ENCODE measurements around the gene TRAIP. TPM values are rescaled to one million over a fixed set of nuclear protein-coding genes. Genes with fewer than 3 reads are reported as not detected.
A peak's percentile ranks its signal among the peaks of the same experiment; 100 is the strongest.
"Not testable (repeated sequence)": the region's sequence is repeated elsewhere in the genome, so short reads cannot be mapped to it uniquely, and the experiment has no call there.

The TRAIP gene
- total RNA-seq, 2 donors from 2014 or later = 1.4 to 1.7 TPM

DNA sequence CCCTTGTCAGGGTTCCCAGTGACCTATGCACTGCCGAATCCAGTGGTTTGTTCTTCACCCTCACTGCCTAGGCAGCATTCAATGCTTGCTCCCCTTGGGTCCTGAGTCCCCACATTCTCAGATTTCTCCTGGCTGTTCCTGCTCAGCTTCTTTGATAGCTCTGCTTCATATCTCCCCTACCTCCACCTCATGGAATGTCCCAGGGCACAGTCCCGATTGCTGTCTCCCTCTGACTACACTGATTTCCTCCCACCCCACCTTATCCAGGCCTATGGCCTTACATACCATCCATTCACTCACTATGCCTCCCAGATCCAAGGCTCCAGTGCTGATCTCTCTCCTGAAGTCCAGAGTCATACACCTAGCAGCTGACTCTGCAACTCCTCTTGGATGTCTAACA is 55.2 kb downstream of the TRAIP start:
- DNase-seq = no peak
- intact Hi-C loops (cut with DNase I) = loop anchor here in 1 of 2 donors (5.0 kb wide), 1 partner anchor 41 kb away; no protein-coding TSS in a partner anchor
- no peak for ATAC-seq

DNA sequence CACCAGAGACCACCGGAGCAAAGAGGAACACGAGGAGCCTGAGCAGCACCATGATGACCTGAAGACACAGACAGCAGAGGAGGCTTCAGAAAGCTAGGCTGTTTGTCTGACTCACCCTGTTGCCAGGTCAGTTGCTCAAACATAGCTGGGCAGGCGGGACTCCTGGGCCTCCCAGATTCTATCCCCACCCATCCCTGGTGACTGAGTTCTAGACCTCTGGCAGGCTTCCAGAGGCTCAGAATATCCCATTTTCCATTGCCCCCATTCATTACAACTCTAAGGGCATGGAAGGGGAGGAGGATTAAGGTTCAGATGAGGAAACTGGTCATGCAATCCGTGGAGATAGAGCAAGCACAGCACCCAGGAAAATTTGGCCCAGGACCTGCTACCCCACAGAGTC is 56.6 kb downstream of the TRAIP start, which contains the start of gene CDHR4:
Gene CDHR4 (minus strand): TSS at position 113 of the 400 bp plus-strand sequence. CDS start 61 bp downstream, at position 52.
- peak; percentile 64 for DNase-seq
- peak in 1 of 2 donors; percentile 11 for ATAC-seq
- intact Hi-C loops (cut with DNase I) = loop anchor here in 1 of 2 donors (5.0 kb wide), 1 partner anchor 43 kb away; no protein-coding TSS in a partner anchor

DNA sequence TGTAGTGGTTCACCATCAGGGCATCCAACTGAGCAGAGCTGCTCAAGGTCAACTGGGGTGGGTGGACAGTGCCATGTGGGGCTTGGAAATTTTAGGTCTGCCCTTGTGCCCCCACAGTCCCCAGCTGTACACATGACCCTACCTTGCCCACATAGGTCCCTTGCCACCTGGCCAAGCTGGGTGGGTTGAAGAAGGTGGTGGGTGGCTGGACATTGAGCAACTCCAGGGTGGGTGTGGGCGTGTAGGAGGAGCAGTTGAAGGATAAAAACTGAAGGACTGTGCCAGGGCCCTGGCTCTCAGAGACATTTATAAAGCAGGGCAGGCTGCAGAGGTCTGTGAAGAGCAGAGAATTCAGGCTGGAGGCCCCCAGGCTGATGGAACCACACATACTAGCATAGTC is 57.3 kb downstream of the TRAIP start:
- ATAC-seq (no peak), DNase-seq (no peak)
- intact Hi-C loops (cut with DNase I) = no loop called here

DNA sequence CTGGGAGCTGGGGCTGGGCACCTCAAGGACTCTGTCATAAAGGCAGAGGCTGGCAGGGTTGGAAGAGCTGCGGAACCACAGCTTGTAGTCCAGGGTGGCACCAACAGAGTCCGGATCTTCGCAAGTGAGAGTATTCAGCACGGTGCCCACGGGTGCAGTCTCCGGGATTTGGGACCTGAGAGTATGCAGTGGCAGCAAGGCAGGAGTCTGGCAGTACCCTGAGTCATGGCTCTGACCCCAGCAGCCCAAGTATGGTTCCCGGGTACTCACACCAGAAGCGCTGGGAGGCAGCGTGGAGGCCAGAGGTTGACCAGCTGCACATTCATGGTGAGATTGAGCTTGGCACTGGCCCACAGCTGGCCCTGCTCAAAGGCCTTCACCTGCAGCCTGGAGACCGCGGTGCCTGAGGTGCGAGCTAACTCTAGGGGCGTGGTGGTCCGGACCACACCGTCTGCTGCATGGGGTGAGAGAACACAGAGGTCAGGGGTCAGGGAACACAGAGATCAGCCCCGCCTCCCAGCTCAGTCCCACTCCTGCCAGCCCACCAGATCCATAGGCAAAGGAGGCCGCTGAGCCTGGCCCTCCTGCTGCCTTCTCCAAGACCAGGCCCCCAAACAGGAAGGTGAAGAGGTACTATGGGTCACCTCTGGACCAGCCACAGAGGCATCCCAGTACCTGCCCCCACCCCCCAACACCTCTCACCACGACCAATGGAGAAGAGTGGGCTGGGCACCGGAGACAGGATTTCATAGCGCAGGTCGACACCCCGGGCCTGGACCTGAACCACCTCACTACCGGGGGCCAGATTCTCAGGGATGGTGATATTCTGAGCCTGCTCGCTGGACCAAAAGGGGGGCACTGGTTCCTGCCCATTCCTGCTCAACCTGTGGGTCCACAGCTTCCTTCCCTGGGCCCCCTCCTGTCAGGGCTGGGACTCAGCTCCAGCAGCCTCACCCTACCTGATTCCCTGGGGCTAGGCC is 61.1 kb downstream of the TRAIP start:
- DNase-seq (no peak), ATAC-seq (no peak)
- intact Hi-C loops (cut with DNase I) = no loop called here

DNA sequence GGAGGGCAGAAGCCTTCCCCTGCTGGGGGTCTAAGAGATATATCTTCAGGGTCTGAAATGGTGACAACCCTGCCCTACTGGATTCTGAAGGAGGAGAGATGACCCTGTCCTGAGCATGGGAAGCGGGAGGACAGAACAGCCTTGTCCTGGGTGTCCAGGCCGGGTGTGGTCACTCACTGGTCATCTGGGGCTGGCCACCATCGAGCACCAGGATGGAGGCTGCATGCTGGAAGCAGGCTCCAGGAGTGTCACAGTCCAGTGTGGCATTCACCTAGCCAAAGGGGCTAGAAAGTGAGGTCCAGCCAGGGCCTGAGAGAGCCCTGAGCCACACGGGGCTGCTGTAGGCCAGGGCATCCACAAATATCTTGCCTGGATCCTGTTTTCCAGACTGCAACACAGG is 61.9 kb downstream of the TRAIP start:
- ATAC-seq = no peak
- no peak for DNase-seq
- intact Hi-C loops (cut with DNase I) = no loop called here

DNA sequence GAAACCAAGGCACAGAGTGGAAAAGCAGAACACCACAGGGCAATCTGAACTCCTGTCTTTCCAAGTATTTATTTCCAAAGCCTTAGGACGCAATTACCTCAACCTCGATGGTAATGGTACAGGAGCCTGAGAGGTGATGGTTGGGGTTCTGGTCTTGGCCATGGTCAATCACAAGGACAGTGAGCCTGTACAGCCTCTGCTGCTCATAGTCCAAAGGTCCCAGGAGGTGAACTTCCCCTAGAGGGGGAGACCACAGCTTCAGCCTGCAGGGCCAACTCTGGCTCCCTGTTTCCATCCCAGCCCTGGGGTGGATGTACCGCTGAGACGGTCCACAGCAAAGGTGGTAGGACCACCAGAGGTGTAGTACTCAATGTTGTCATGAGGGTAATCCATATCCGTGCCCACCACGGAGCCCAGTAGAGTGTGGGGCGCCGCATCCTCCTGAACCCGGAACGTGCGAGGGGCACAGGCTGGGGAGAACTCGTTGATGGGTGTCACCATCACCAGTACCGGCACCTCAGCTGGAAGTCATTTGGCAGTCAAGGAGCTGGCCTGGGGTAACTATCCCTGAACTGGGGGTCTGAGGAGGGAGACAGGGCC is 62.8 kb downstream of the TRAIP start:
- DNase-seq (no peak), ATAC-seq (no peak)
- intact Hi-C loops (cut with DNase I) = no loop called here

GRCh38 chr3:49792371-49793150 is 63.8 kb downstream of the TRAIP start:
- intact Hi-C loops (cut with DNase I) = no loop called here
- DNase-seq = no peak
- ATAC-seq = no peak

DNA sequence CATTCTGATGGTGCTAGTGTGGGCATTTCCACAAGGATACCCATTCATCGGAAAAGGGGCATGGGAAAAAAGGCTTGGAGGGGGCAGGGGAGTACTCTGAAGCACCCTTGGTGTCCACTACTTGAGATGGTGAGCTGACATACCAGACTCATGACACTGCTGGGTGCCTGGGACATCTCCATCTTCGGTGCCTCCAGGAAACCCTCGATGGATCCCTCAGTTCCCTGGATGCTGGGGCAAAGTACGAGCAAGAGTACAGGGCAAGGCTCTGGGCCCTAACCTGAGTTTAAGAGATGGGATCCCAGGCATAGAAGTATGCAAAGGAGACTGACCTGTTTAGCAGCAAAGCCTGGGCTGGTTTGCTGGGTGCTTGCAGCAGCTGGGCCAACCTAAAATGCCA is 64.8 kb downstream of the TRAIP start:
- no peak for DNase-seq
- intact Hi-C loops (cut with DNase I) = no loop called here
- ATAC-seq = no peak

DNA sequence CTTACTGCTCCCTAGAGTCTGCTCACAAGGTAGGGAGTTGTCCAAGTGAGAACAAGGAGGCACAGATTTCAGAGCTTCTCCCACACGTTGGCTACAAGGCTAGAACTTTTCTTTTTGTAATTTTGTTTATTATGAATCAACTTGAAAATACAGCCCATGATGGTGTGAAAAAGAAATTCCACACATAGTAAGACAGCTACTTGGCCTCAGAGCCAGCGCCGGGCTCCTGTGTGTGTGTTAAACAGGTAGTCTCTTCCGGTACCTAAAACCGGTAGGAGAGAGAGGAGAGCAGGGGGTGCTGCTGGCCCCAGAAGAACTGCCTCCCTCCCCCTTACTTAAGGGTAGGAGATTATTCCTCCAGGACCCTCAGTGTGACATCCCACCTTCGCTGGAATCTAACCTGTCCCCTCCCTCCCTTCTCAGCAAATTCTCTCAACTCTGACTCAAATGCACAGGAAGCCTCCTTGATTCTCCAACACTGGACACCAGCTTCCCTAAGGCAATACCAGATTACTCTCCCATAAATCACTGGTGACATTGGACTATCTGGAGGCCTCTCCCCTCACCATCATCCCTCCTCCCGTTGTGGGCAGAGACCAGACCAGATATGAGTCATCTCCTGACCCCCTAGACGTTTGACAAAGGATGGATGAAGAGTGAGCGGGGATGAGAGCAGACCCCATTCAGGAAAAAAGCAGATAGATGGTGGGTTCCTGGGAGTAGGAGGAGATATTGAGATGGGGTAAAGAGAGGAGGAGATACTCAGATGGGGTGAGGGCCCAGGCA is 65.5 kb downstream of the TRAIP start:
- ATAC-seq (no peak), DNase-seq (no peak)

GRCh38 chr3:49788056-49788455 is 68.3 kb downstream of the TRAIP start:
- DNase-seq = no peak
- intact Hi-C loops (cut with DNase I) = no loop called here

More for the DNA sequence above, 65.5 kb downstream of the TRAIP start:
- intact Hi-C loops (cut with DNase I) = no loop called here

DNA sequence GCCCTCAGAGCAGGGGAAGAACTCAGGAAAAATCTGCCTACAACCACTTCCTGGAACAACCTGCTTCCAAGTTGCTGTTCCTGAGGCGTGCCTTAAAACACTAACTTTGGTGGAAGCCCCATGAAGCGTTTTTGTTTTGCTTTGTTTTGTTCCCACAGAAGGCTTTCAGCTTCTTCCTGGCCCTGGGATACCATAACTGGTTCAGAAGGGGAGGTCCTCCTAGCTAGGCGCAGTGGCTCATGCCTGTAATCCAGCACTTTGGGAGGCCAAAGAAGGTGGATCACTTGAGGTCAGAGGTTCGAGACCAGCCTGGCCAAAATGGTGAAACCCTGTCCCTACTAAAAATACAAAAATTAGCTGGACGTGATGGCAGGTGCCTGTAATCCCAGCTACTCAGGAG is 68.8 kb downstream of the TRAIP start:
- no peak for ATAC-seq
- no peak for DNase-seq
- intact Hi-C loops (cut with DNase I) = no loop called here

More at GRCh38 chr3:49788056-49788455, 68.3 kb downstream of the TRAIP start:
- ATAC-seq = no peak

- DNase-seq (no peak), ATAC-seq (no peak)
- intact Hi-C loops (cut with DNase I) = no loop called here
Measured at GRCh38 chr3:49787182-49787464, 69.2 kb downstream of the TRAIP start.

DNA sequence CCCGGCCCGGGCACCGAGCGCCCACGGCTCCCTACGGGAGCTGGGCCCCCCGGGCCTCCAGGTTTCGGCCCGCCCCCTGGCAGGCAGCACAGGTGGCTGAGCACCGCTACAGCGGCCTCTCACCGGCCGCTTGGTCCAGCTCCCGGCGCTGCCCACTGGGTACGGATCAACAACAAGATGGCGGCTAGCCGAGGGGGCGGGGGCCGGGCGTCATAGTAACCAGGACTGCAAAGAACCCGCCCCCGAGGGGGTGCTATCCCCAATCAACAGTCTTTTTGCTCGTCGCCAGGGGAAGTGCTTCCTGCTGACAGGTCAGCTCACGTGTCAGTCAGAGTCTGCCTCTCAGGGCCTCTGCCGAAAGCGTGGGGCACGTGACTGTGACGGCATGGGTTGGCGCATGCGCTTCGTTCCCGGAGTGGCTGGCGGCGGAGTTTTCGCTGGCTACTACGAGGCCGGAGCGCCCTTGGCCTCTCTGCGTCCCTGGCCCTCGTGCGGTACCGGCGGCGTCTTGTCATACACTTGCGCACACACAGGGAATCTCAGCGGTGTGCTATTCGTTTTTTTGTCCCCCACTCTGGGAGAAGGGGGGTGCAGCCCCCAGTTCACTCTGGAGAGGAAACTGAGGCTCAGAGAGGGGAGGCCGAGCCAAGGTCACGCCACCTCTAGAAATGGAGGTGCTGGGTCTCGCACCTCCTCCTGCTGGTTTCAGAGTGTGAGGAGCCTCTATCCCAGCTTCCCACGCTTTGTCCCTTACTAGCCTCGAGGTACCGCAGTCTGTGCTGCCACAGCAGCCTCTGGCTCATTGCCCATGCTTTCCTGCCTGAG is 69.8 kb downstream of the TRAIP start, which contains the start of gene IP6K1:
Gene IP6K1 (minus strand): TSS at position 186 of the 825 bp plus-strand sequence. CDS start 38,502 bp downstream, outside the sequence.
- intact Hi-C loops (cut with DNase I) = no loop called here
- DNase-seq (peak; percentile 100), ATAC-seq (peak; percentile 100)

- intact Hi-C loops (cut with DNase I) = no loop called here
- DNase-seq (peak; percentile 55), ATAC-seq (peak; percentile 38 to 60)
Measured at GRCh38 chr3:49785565-49786356, 70.6 kb downstream of the TRAIP start.

GRCh38 chr3:49782277-49782676 is 74.1 kb downstream of the TRAIP start:
- intact Hi-C loops (cut with DNase I); ATAC-seq; DNase-seq: not testable (repeated sequence)

DNA sequence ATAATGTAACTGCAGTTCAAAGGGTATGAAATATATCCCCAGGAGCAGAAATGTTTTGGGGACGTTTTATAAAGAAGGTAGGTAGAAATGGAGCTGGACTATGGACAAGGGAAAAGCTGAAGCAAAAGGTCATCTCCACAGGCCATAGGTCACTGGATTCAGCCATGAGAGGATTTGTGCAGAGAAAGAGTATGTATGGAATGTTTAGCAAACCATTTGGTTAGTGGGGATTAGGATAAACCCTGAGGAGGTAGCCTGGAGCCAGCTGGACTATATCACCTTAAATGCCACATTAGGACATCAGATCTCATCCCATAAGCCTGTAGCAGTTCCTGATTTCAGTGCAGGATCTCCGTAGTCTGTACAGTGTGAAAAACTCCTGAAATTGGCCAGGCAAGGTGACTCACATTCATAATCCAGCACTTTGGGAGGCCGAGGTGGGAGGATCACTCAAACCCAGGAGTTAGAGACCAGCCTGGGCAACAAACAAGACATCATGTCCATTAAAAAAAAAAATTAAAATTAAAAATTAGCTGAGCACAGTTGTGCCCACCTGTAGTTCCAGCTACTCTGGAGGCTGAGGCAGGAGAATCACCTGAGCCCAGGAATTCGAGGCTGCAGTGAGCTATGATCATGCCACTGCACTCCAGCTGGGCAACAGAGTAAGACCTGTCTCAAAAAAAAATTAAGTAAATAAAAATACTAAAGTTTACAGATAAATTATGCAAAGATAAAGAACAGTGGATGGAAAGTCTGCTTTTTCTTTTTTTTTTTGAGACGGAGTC is 74.8 kb downstream of the TRAIP start:
- no peak for DNase-seq
- no peak for ATAC-seq
- intact Hi-C loops (cut with DNase I) = no loop called here
